Endometrial microvascular endothelial cells (primary cell): Measurements from ENCODE around the gene TWF2. TPM values are rescaled to one million over a fixed set of nuclear protein-coding genes. Genes with fewer than 3 reads are reported as not detected.

Experiments
- in situ Hi-C: cut with HindIII; loops from 2 replicates; pipeline ENCODE4 v1.10.0; 2017; ENCODE audit warnings: low sequenced_read_pairs, low pct_unique_long_range_greater_than_20kb; ENCODE audit errors: inconsistent ontology term
- total RNA-seq: library from RNA; depleted of rRNA; stranded (reverse); fragments of >200 nt; gene quantifications from one replicate; pipeline ENCODE4 v1.2.3, GENCODE V29; 2015; ENCODE audit errors: inconsistent ontology term

TWF2 gene
- total RNA-seq, 1 donor from 2014 or later, result 185 TPM

GRCh38 chr3:52228266-52228665 is 10.7 kb downstream of the TWF2 start:
- in situ Hi-C loops, result no loop called here

DNA sequence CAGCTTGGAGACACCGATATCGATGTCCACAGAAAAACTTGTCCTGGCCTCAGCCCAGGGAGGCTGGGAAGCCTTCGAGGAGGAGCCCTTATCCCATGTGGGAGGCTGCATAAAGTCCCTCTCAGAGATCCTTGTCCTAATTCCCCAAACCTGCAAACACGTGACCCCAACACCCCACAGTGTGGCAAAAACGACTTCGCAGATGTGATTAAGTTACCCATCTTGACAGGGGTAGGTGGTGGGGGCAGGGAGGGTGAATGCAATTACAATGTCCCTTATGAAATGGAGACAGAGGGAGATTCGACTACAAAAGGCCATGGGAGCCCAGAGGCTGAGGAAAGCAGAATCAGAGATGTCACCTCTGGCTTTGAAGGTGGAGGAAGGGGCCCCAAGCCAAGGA is 11.2 kb downstream of the TWF2 start:
- in situ Hi-C loops, result no loop called here

DNA sequence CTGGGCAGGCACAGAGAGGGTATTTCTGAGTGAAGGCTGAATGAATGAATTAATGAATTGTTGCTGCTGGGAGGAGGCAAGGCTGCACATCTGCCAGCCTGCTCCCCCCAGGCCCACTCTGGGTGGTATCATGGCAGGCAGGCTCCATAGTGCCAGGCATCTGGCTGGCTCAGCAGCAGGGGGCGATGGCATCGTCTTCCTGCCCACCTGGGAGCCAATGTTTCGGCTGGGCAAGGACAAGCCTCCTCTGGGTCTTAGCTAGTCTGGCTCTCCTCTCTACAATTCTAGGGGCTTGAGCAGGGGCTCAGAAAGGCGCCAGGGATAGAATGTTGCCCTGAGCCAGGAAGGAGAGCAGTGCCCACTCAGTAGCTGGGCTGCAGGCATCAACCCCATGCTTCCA is 11.8 kb downstream of the TWF2 start:
- in situ Hi-C loops, result no loop called here

DNA sequence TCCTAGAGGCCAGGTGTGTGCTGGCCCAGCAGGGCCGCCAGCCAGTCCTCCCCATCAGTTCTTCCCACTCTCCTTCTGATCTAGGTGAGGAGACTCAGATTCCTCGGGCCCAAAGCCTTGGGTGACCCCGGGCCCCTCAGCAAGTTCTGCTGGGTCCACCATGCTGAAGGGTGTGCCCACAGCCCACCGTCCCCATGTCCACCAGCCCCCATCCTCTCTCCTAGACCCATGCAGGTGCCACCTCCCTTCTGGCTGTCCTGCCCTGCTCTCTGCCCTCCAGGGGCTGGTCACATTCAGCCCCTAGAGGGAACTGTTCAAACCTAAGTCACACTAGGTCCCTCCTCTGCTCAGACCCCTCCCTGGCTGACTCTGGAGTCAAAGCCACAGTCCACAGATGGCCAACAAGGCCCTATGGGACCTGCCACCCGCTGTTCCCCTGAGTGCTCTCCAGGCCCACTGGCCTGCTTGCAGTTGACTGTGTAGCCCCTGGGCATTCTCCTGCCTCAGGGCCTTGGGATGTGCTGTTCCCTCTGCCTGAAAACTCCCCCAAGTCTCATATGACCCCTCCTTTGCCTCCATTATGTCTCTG is 12.6 kb downstream of the TWF2 start:
- in situ Hi-C loops, result no loop called here

- in situ Hi-C loops, result no loop called here
These were observed 13.3 kb downstream of the TWF2 start, which contains the start of gene TLR9 for GRCh38 chr3:52225452-52226228. Gene TLR9, minus strand, starts transcription at chr3:52225645. Its CDS starts 116 bp downstream, at chr3:52225529.

GRCh38 chr3:52223449-52224408 is 15.2 kb downstream of the TWF2 start:
- in situ Hi-C loops, result no loop called here

DNA sequence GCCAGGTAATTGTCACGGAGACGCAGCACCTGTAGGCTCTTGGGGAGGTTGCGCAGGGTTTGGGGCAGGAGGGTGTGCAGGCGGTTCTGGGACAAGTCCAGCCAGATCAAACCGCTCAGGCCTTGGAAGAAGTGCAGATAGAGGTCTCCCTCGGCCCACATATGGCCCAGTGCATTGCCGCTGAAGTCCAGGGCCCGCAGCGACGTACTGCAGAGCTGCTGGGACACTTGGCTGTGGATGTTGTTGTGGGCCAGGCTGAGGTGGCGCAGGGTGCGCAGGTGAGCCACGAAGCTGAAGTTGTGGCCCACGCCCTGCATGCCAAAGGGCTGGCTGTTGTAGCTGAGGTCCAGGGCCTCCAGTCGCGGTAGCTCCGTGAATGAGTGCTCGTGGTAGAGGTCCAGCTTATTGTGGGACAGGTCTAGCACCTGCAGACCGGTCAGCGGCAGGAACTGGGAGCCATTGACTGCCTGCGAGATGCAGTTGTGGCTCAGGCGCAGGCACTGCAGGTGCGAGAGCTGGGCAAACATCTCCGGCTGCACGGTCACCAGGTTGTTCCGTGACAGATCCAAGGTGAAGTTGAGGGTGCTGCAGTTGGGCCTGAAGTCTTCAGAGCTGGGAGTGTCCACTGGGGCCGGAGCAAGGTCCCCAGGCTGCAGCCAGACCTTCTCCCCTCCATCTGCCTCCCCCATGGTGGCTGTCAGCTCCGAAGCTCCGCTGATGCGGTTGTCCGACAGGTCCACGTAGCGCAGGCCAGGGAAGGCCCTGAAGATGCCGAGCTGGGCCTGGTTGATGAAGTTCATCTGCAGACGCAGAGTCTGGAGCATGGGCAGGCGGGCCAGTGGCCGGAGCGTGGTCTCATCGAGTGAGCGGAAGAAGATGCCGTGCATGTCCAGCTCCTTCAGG is 16.4 kb downstream of the TWF2 start:
- in situ Hi-C loops, result no loop called here

DNA sequence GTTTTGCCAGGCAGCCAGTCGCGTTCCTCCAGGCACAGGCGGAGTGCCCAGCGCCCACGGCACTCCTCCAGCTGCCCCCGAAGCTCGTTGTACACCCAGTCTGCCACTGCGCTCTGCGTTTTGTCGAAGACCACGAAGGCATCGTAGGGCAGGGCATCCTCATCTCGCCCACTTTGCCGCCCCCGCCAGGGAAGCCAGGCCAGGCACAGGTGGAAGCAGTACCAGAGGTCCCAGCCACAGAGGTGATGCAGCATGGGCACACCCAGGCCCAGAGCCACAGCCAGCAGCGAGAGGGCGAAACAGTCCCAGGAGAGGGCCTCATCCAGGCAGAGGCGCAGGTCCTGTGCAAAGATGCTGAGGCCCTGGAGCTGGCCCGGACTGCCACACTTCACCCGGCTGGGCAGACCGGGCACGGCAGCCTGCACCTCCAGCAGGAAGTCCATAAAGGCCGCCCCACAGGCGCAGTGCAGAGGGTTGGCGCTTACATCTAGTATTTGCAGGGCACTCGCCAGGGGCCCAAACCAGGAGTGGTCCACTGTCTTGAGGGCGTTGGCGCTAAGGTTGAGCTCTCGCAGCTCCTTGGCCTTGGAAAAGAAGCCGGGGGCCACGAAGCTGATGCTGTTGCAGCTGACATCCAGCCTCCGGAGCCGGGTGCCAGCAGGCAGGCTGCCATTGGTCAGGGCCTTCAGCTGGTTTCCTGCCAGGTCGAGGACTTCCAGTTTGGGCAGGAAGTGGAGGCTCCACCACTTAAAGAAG is 17.2 kb downstream of the TWF2 start:
- in situ Hi-C loops, result no loop called here

DNA sequence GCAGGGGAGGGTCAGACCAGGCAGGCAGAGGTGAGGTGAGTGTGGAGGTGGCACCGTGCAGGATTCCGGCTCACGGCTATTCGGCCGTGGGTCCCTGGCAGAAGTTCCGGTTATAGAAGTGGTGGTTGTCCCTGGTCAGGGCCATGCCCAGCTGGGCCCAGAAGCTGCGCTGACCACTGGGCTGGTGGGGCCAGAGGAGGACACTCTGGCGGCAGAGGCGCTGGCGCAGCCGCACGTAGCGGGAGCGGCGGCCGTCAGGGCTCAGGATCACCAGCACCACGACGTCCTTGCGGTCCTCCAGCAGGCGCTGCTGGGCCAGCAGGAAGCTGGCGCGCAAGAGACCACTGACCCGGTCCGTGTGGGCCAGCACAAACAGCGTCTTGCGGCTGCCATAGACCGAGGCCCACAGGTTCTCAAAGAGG is 17.8 kb downstream of the TWF2 start:
- in situ Hi-C loops, result no loop called here

DNA sequence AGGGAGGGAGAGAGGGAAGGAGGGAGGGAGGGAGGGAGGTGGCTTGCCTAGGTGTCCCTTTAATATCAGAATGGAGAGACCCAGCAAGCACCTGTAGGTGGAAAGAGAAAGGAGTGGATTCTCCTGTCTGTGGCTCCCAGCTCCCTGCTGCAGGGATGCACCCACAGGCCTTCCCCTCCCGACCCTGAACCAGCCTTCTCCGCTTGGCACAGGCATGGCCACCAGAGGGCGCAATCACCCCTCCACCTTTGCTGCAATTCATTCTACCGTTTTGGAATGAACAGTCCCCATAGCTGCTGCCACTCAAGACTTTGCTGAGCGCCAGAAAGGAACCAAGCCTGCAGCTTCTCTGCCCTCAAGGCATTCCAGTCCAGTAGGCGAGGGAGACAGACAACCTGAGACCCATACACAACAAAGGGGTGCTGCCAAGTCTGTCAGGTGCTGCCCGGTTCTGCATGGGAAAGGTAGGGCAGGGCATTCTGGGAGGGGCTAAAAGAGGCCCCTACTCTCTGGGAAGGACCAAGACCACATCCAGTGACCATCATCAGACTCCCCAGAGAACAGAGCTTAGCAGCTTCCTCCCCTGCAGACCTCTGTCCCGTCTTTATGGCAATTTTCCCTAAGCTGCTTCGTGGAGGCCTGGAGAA is 18.5 kb downstream of the TWF2 start:
- in situ Hi-C loops, result no loop called here

DNA sequence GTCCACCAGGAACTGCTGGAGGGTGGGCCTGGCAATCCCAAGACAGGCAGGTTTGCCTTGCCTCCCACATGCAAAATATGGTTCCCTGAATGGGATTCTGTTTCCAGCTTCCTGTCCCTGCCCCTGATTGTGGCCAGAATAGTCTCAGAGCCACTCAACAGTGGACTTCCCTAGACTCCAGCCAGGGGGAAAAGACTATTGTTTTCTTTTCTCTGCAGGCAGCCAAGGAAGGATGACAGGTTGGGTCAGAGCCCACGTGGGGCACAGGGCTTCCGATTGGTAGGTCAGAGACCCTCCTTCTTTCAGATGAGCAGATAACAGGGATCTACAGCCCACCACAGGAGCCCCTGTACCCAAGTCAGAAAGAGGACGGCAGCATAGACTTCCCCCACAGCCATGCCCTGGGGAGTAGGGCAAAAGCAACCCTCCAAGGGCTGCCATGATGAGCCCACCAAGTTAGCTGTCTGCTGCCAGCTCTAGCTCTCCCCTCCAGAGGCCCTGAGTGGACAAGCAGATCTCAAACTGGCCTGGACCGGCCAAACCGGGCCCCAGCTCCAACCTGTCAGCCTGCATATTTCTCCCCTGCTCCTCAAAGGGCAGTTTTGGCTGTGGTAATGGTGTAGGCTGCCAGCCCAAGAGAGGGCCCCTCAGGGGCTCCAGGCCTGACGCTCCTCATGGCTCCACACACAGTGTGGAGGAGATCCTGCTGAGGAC is 19.9 kb downstream of the TWF2 start:
- in situ Hi-C loops, result no loop called here

- in situ Hi-C loops, result no loop called here
These were observed 20.5 kb downstream of the TWF2 start for GRCh38 chr3:52218454-52218853.

GRCh38 chr3:52218026-52218425 is 20.9 kb downstream of the TWF2 start:
- in situ Hi-C loops, result no loop called here

DNA sequence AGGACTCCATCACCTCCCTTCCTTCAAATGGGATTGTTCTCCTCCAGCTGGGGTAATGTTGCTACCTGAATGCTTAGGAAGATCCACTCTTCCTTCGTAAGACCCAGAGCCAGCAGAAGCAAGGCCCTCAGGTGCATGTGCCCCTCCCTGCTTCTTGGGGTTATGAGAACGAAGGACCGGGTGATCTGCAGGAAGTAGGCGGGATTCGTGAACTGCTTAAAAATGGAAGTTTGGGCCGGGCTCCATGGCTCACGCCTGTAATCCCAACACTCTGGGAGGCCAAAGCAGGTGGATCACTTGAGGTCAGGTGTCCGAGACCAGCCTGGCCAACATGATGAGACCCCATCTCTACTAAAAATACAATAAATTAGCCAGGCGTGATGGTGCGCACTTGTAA is 21.6 kb downstream of the TWF2 start:
- in situ Hi-C loops, result no loop called here

DNA sequence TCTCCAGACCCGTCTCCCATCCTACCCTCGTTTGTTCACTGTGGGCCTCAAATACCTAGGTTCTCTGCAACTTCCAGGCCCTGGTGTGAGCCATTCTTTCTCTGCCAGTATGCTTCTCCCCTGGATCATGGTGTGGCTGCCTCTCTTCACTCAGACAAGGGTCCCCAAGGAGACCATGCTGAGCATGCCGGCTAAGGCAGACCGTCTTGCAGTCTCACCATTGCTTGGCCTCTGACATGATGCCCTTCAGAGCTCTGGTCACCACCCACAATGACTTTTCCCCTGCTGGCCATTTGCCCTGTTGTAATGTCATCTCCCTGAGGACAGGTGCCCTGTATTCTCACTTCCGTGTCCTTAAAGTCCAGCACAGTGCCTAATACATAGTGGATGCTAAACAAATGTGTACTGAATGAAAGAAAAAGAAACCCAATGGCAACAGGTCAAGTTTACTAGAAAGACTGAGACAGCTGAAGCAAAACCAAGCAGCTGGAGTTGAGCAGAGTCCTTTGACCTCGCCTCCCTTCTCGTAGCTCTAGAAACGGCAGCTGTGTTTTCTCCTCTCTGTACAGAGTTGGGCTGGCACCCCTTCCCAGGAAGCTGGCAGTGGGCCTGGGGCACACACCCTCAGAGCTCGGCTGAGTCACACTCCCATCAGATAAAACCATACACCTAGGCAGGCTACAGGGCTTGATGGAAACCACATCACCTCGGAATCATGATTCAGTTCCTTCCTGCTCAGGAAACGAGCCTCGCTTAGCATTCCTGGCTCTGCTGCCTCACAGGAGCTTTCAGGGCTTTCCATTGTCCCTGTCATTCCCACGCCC is 22.2 kb downstream of the TWF2 start:
- in situ Hi-C loops, result no loop called here

DNA sequence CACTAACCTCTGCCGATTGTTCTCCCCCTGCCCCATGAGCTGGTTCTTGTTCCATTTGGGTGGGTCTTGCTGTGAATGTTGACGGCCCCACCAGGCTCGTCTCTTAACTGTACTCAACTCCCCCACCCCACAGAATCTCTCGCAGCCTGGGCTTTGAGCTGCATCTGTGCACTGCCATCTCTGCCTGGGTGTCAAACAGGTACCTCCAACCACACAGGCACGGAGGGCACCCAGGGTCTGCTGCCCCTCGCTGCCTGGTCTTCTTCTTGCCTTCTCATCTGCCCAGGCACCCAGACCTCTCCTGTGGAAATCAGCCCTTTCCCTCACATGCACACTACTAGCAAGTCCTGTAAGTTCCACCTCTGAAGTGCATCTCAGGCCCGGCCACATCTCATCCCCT is 23.6 kb downstream of the TWF2 start:
- in situ Hi-C loops, result no loop called here
